Stimulated activated naive CD8-positive, alpha-beta T cell treated with anti-CD3 and anti-CD28 coated beads, Interleukin-15, amount 100 ng/mL, for 72 hours (primary cell): ENCODE data around the gene VASP.

Source experiments
- ATAC-seq: fragments of 150-1000 bp; cut with Tn5 transposase; 2 replicates; pipeline ENCODE4 v1.10.0; 2021; ENCODE audit warnings: mild to moderate bottlenecking, moderate library complexity
- DNase-seq, 2 donors: peaks; one replicate each; pipeline ENCODE4 v3.0.0; 2021 to 2022
- H3K27ac Mint-ChIP-seq, 2 donors: one replicate each; pipeline ENCODE4 v1.8.0; 2022; ENCODE audit warnings: mild to moderate bottlenecking in 2 of 2, mixed read lengths in 2 of 2, moderate library complexity in 2 of 2
- H3K27me3 Mint-ChIP-seq: one replicate; pipeline ENCODE4 v1.8.0; 2022; ENCODE audit warnings: mixed read lengths
- H3K4me1 Mint-ChIP-seq: one replicate; pipeline ENCODE4 v1.8.0; 2022; ENCODE audit warnings: mild to moderate bottlenecking, mixed read lengths
- H3K4me3 Mint-ChIP-seq, 2 donors: one replicate each; pipeline ENCODE4 v1.8.0; 2022; ENCODE audit warnings: mild to moderate bottlenecking in 2 of 2, mixed read lengths in 2 of 2, moderate library complexity in 1 of 2
- H3K9me3 Mint-ChIP-seq, 2 donors: one replicate each; pipeline ENCODE4 v1.8.0; 2022; ENCODE audit warnings: mixed read lengths in 2 of 2

Gene VASP

GRCh38 chr19:45506989-45507871 is at the start of gene VASP:
TSS of gene VASP (plus strand) at chr19:45507479. CDS start at chr19:45507772, 293 bp downstream.
- Mint-ChIP-seq H3K27ac (peak within 1 kb of the TSS; percentile 97 to 98), H3K4me1 (peaks cover 46% of the 10 kb centered on the region), H3K9me3 (no peaks in the 10 kb centered on the region), H3K4me3 (peak within 1 kb of the TSS; percentile 96), H3K27me3 (no peaks in the 10 kb centered on the region)
- DNase-seq: peak; percentile 92 to 95
- peak; percentile 73 for ATAC-seq

GRCh38 chr19:45457776-45458175 is 49.5 kb upstream of the VASP start:
- H3K4me1 Mint-ChIP-seq: peaks cover 25% of the 10 kb centered on the region
- H3K27ac Mint-ChIP-seq: peak overlapping the region in 1 of 2 donors; percentile 8
- DNase-seq (no peak), ATAC-seq (no peak)
- no peak overlapping the region for H3K4me3 Mint-ChIP-seq
- H3K27me3 Mint-ChIP-seq: peaks cover 21% of the 10 kb centered on the region
- H3K9me3 Mint-ChIP-seq: no peaks in the 10 kb centered on the region

GRCh38 chr19:45460807-45461347 is 46.4 kb upstream of the VASP start:
- ATAC-seq (no peak), DNase-seq (no peak)
- Mint-ChIP-seq H3K27ac (no peak overlapping the region), H3K27me3 (peaks cover 37% of the 10 kb centered on the region), H3K4me3 (no peak overlapping the region), H3K4me1 (peaks cover 8% of the 10 kb centered on the region), H3K9me3 (no peaks in the 10 kb centered on the region)

- no peak overlapping the region for H3K4me3 Mint-ChIP-seq
- ATAC-seq (no peak), DNase-seq (no peak)
- no peak overlapping the region for H3K27ac Mint-ChIP-seq
- H3K4me1 Mint-ChIP-seq: peaks cover 4% of the 10 kb centered on the region
- H3K27me3 Mint-ChIP-seq: peaks cover 37% of the 10 kb centered on the region
- no peaks in the 10 kb centered on the region for H3K9me3 Mint-ChIP-seq
These were observed 45.1 kb upstream of the VASP start for GRCh38 chr19:45462174-45462573.

GRCh38 chr19:45463241-45463640 is 44.0 kb upstream of the VASP start:
- H3K4me1 Mint-ChIP-seq: peaks cover 15% of the 10 kb centered on the region
- no peak for ATAC-seq
- H3K4me3 Mint-ChIP-seq: no peak overlapping the region
- no peak overlapping the region for H3K27ac Mint-ChIP-seq
- H3K9me3 Mint-ChIP-seq: no peaks in the 10 kb centered on the region
- DNase-seq: no peak
- H3K27me3 Mint-ChIP-seq: peaks cover 32% of the 10 kb centered on the region

GRCh38 chr19:45464274-45464673 is 43.0 kb upstream of the VASP start:
- Mint-ChIP-seq H3K27ac (no peak overlapping the region), H3K9me3 (no peaks in the 10 kb centered on the region), H3K4me3 (no peak overlapping the region), H3K27me3 (peaks cover 26% of the 10 kb centered on the region), H3K4me1 (peaks cover 19% of the 10 kb centered on the region)
- DNase-seq (no peak), ATAC-seq (no peak)

GRCh38 chr19:45464852-45465441 is 42.3 kb upstream of the VASP start:
- H3K4me3 Mint-ChIP-seq: no peak overlapping the region
- no peak overlapping the region for H3K27ac Mint-ChIP-seq
- ATAC-seq (no peak), DNase-seq (no peak)
- H3K4me1 Mint-ChIP-seq: peaks cover 26% of the 10 kb centered on the region
- H3K9me3 Mint-ChIP-seq: no peaks in the 10 kb centered on the region
- H3K27me3 Mint-ChIP-seq: peaks cover 25% of the 10 kb centered on the region

- Mint-ChIP-seq H3K27me3 (peaks cover 34% of the 10 kb centered on the region), H3K4me1 (peaks cover 42% of the 10 kb centered on the region), H3K27ac (peak overlapping the region; percentile 89 to 99), H3K9me3 (no peaks in the 10 kb centered on the region), H3K4me3 (peak overlapping the region; percentile 92 to 98)
- ATAC-seq: no peak
- DNase-seq: no peak
These were observed 40.2 kb upstream of the VASP start for GRCh38 chr19:45467115-45467455.

- Mint-ChIP-seq H3K9me3 (no peaks in the 10 kb centered on the region), H3K4me3 (peak within 1 kb of the TSS; percentile 92 to 98), H3K4me1 (peaks cover 44% of the 10 kb centered on the region), H3K27me3 (peaks cover 39% of the 10 kb centered on the region), H3K27ac (peak within 1 kb of the TSS; percentile 98 to 99)
- ATAC-seq (peak; percentile 26), DNase-seq (peak; percentile 95 to 96)
These were observed 39.7 kb upstream of the VASP start, which contains the start of gene FOSB for GRCh38 chr19:45467456-45468158. TSS of gene FOSB (plus strand) at chr19:45467996. CDS start at chr19:45468587, 591 bp downstream.

GRCh38 chr19:45468159-45468651 is 39.1 kb upstream of the VASP start:
- DNase-seq (peak; percentile 49 to 50), ATAC-seq (no peak)
- Mint-ChIP-seq H3K4me3 (peak overlapping the region; percentile 92 to 98), H3K27me3 (peaks cover 45% of the 10 kb centered on the region), H3K27ac (peak overlapping the region; percentile 98 to 99), H3K4me1 (peaks cover 48% of the 10 kb centered on the region), H3K9me3 (no peaks in the 10 kb centered on the region)

- Mint-ChIP-seq H3K27me3 (peaks cover 51% of the 10 kb centered on the region), H3K4me3 (peak overlapping the region; percentile 92 to 98), H3K4me1 (peaks cover 48% of the 10 kb centered on the region), H3K9me3 (no peaks in the 10 kb centered on the region), H3K27ac (peak overlapping the region; percentile 99 to 100)
- ATAC-seq: peak; percentile 68
- no peak for DNase-seq
These were observed 38.5 kb upstream of the VASP start for GRCh38 chr19:45468803-45469131.

- Mint-ChIP-seq H3K4me3 (peak overlapping the region; percentile 92 to 98), H3K4me1 (peaks cover 48% of the 10 kb centered on the region), H3K27me3 (peaks cover 56% of the 10 kb centered on the region), H3K9me3 (no peaks in the 10 kb centered on the region), H3K27ac (peak overlapping the region; percentile 99 to 100)
- DNase-seq: peak; percentile 96 to 97
- peak; percentile 90 for ATAC-seq
These were observed 37.9 kb upstream of the VASP start for GRCh38 chr19:45469132-45469944.

GRCh38 chr19:45469945-45470761 is 37.1 kb upstream of the VASP start:
- peaks cover 52% of the 10 kb centered on the region for H3K4me1 Mint-ChIP-seq
- peaks cover 56% of the 10 kb centered on the region for H3K27me3 Mint-ChIP-seq
- no peaks in the 10 kb centered on the region for H3K9me3 Mint-ChIP-seq
- DNase-seq (no peak), ATAC-seq (no peak)
- peak overlapping the region; percentile 99 to 100 for H3K27ac Mint-ChIP-seq
- peak overlapping the region; percentile 92 to 98 for H3K4me3 Mint-ChIP-seq

- peaks cover 54% of the 10 kb centered on the region for H3K4me1 Mint-ChIP-seq
- DNase-seq: no peak
- ATAC-seq: no peak
- H3K9me3 Mint-ChIP-seq: no peaks in the 10 kb centered on the region
- H3K27me3 Mint-ChIP-seq: peaks cover 54% of the 10 kb centered on the region
- H3K4me3 Mint-ChIP-seq: peak overlapping the region in 1 of 2 donors; percentile 98
- H3K27ac Mint-ChIP-seq: no peak overlapping the region
These were observed 36.6 kb upstream of the VASP start for GRCh38 chr19:45470762-45471081.
